Measurements from ENCODE around the gene S100B. TPM values are rescaled to one million over a fixed set of nuclear protein-coding genes. Genes with fewer than 3 reads are reported as not detected.

The S100B gene
- total RNA-seq, 1 experiment from 2014 or later, result not detected

DNA sequence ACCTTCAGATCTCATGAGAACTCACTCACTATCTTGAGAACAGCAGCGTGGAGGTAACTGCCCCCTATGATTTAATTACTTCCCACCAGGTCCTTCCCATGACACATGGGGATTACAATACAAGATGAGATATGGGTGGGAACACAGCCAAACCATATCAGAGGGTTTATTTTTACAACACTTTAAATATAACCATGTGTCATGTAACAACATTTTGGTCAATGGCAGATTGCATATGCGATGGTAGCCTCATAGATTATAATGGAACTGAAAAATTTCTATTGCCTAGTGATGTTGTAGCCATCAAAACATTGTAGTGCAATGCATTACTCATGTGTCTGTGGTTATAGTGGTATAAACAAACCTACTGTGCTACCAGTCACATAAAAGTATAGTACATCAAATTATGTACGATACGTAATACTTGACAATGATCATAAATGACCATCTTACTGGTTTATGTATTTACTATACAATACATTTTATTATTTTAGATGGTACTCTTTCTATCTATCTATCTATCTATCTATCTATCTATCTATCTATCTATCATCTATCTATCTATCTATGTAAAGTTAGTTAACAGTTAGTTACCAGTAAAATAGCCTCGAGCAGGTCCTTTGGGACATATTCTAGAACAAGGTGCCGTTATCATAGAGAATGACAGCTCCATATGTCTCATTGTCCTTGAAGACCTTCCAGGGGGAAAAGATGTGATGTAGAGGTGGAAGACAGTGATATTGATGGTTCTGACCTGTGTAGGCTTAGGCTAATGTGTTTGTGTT, 12.6 kb upstream of the S100B start:
- Histone ChIP-seq H3K79me2 (ENCODE audit: insufficient read depth, low read length) (no peaks in the 10 kb centered on the region), H3K9me3 (ENCODE audit: control insufficient read depth in 1 of 2, insufficient read depth in 1 of 2, low read depth in 1 of 2, low read length in 2 of 2) (no peaks in the 10 kb centered on the region), H3K27me3 (ENCODE audit: insufficient read depth, low read length) (no peaks in the 10 kb centered on the region), H3K9ac (ENCODE audit: low read length) (no peak overlapping the region), H3K4me3 (replicated peaks in 1 of 2; ENCODE audit: low read depth in 1 of 2, low read length in 2 of 2) (no peak overlapping the region), H3K4me1 (ENCODE audit: control insufficient read depth in 1 of 2, insufficient read depth in 2 of 2, low read length in 2 of 2) (no peaks in the 10 kb centered on the region), H3K36me3 (ENCODE audit: control insufficient read depth in 1 of 2, insufficient read depth in 2 of 2, low read length in 2 of 2) (no peaks in the 10 kb centered on the region), H3K9me2 (ENCODE audit: insufficient read depth) (no peaks in the 10 kb centered on the region), H3K27ac (ENCODE audit: low read depth, low read length) (no peak overlapping the region), H2AFZ (ENCODE audit: low read depth, low read length, poor library complexity, severe bottlenecking) (no peak overlapping the region), H4K20me1 (ENCODE audit: insufficient read depth) (no peaks in the 10 kb centered on the region), H3K4me2 (ENCODE audit: low read length) (no peak overlapping the region)
- no TSS peak for BruUV-seq (replicated peaks)
- POLR2A ChIA-PET, result no interaction called here
- ATAC-seq, result no peak
- DNase-seq (ENCODE audit: low read depth, low spot score), result no peak
- RAD21 ChIA-PET (ENCODE audit: low non-redundant PET in 1 of 2, low total read pairs in 2 of 2, uncharacterized antibody in 2 of 2, unreplicated experiment in 2 of 2), result no interaction called here
- intact Hi-C loops (cut with micrococcal nuclease), result no loop called here
- CTCF ChIA-PET, result no interaction called here
- TF ChIP-seq ELF1 (IDR thresholded peaks at IDR 0.05; ENCODE audit: borderline replicate concordance, low read depth) (no peak), RAD21 (IDR thresholded peaks at IDR 0.05; ENCODE audit: low read depth) (no peak), TCF7L2 (IDR thresholded peaks at IDR 0.05; ENCODE audit: borderline replicate concordance, extremely low read depth, insufficient read depth, insufficient read length) (no peak), SRF (IDR thresholded peaks at IDR 0.05; ENCODE audit: low read depth) (no peak), EGR1 (IDR thresholded peaks at IDR 0.05; ENCODE audit: low read depth) (no peak), YY1 (IDR thresholded peaks at IDR 0.05; ENCODE audit: extremely low read depth, insufficient replicate concordance, low read depth, low read length) (no peak), CBX3 (IDR thresholded peaks at IDR 0.05; ENCODE audit: low read depth) (no peak), EZH2phosphoT487 (IDR thresholded peaks at IDR 0.05; ENCODE audit: borderline replicate concordance) (no peak), JUND (IDR thresholded peaks at IDR 0.05) (no peak), FOSL1 (IDR thresholded peaks at IDR 0.05; ENCODE audit: low read depth) (no peak), EZH2 (IDR thresholded peaks at IDR 0.05) (no peak), SP1 (IDR thresholded peaks at IDR 0.05; ENCODE audit: low read depth) (no peak), POLR2A (IDR thresholded peaks at IDR 0.05; ENCODE audit: borderline replicate concordance, extremely low read depth, insufficient read depth, insufficient read length) (no peak), ZFX (IDR thresholded peaks at IDR 0.05) (no peak)
- TF ChIP-seq, protein P1, sequence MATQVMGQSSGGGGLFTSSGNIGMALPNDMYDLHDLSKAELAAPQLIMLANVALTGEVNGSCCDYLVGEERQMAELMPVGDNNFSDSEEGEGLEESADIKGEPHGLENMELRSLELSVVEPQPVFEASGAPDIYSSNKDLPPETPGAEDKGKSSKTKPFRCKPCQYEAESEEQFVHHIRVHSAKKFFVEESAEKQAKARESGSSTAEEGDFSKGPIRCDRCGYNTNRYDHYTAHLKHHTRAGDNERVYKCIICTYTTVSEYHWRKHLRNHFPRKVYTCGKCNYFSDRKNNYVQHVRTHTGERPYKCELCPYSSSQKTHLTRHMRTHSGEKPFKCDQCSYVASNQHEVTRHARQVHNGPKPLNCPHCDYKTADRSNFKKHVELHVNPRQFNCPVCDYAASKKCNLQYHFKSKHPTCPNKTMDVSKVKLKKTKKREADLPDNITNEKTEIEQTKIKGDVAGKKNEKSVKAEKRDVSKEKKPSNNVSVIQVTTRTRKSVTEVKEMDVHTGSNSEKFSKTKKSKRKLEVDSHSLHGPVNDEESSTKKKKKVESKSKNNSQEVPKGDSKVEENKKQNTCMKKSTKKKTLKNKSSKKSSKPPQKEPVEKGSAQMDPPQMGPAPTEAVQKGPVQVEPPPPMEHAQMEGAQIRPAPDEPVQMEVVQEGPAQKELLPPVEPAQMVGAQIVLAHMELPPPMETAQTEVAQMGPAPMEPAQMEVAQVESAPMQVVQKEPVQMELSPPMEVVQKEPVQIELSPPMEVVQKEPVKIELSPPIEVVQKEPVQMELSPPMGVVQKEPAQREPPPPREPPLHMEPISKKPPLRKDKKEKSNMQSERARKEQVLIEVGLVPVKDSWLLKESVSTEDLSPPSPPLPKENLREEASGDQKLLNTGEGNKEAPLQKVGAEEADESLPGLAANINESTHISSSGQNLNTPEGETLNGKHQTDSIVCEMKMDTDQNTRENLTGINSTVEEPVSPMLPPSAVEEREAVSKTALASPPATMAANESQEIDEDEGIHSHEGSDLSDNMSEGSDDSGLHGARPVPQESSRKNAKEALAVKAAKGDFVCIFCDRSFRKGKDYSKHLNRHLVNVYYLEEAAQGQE (IDR thresholded peaks at IDR 0.05; ENCODE audit: low read depth), result no peak
- TF ChIP-seq, protein P2, sequence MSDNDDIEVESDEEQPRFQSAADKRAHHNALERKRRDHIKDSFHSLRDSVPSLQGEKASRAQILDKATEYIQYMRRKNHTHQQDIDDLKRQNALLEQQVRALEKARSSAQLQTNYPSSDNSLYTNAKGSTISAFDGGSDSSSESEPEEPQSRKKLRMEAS (IDR thresholded peaks at IDR 0.05), result no peak
- TF ChIP-seq, protein P3, sequence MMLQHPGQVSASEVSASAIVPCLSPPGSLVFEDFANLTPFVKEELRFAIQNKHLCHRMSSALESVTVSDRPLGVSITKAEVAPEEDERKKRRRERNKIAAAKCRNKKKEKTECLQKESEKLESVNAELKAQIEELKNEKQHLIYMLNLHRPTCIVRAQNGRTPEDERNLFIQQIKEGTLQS (IDR thresholded peaks at IDR 0.05), result no peak
- TF ChIP-seq, protein P4, sequence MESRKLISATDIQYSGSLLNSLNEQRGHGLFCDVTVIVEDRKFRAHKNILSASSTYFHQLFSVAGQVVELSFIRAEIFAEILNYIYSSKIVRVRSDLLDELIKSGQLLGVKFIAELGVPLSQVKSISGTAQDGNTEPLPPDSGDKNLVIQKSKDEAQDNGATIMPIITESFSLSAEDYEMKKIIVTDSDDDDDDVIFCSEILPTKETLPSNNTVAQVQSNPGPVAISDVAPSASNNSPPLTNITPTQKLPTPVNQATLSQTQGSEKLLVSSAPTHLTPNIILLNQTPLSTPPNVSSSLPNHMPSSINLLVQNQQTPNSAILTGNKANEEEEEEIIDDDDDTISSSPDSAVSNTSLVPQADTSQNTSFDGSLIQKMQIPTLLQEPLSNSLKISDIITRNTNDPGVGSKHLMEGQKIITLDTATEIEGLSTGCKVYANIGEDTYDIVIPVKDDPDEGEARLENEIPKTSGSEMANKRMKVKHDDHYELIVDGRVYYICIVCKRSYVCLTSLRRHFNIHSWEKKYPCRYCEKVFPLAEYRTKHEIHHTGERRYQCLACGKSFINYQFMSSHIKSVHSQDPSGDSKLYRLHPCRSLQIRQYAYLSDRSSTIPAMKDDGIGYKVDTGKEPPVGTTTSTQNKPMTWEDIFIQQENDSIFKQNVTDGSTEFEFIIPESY (IDR thresholded peaks at IDR 0.05; ENCODE audit: extremely low read depth, insufficient replicate concordance, low read length), result no peak
- TF ChIP-seq, protein P5, sequence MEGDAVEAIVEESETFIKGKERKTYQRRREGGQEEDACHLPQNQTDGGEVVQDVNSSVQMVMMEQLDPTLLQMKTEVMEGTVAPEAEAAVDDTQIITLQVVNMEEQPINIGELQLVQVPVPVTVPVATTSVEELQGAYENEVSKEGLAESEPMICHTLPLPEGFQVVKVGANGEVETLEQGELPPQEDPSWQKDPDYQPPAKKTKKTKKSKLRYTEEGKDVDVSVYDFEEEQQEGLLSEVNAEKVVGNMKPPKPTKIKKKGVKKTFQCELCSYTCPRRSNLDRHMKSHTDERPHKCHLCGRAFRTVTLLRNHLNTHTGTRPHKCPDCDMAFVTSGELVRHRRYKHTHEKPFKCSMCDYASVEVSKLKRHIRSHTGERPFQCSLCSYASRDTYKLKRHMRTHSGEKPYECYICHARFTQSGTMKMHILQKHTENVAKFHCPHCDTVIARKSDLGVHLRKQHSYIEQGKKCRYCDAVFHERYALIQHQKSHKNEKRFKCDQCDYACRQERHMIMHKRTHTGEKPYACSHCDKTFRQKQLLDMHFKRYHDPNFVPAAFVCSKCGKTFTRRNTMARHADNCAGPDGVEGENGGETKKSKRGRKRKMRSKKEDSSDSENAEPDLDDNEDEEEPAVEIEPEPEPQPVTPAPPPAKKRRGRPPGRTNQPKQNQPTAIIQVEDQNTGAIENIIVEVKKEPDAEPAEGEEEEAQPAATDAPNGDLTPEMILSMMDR (IDR thresholded peaks at IDR 0.05 in 2 of 3, conservative IDR thresholded peaks at IDR 0.05 in 1 of 3; ENCODE audit: borderline replicate concordance in 1 of 3, insufficient read depth in 1 of 3, low read depth in 2 of 3, low read length in 2 of 3), result no peak
